Thyroid gland (tissue), 4 donors: ENCODE data around the gene NXF1.

ENCODE experiments used
- POLR2A ChIP-seq, 2 donors: fragments of 450-650 bp; IDR thresholded peaks; one replicate each; pipeline ENCODE4 v1.6.1; 2017; ENCODE audit warnings: antibody characterized with exemption in 2 of 2, mild to moderate bottlenecking in 2 of 2, moderate library complexity in 1 of 2
- TF ChIP-seq, protein P1 (sequence below), 6 experiments: fragments of 200-600 bp in 3 of 6; fragments of 450-650 bp in 3 of 6; sonication (generic) in 3 of 6; IDR thresholded peaks; one replicate each; pipeline ENCODE4 v1.5.1; 2016 to 2019; ENCODE audit warnings: antibody characterized with exemption in 6 of 6, mild to moderate bottlenecking in 2 of 6, inconsistent platforms in 1 of 6, moderate library complexity in 1 of 6

DNA sequence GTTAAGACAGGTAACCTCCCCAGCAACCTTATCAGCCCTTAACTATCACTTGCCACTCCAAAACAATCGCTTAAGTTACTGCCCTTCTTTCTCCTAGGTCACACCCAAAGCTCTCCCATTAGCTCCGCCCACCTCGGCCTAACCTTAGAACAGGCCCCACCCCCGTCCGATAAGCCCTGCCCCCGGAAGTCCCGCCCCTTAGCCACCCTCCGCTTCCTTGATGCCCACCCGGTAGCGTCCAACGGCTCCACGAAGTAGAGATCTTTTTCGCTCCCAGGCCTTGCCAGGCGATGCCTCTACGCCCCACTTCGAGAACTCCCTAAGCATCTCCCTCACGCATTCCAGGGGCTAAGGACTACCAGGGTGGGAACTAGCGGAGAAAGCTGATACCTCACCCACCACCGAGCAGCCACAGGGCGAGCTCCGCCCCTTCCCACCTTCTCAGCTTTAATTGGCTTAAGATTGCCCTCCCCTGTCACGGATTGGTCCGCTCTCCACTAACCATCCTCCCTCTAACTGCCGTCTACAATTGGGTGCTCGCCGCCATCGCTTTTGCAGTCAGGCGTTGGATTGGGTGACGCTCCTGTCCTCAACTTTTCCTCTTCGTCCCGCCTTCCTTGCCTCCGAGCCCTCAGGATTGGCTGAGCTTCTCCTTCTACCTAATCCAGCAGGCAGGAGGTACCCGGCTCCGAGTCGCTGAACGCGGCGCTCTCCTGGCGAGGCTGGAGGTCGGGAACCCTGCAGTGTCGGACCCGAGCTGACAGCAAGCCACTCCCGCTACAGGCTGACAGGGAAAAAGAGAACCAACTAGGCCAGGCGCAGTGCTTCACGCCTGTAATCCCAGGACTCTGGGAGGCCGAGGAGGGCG is 51.3 kb downstream of the NXF1 start, which contains the start of gene ZBTB3:
- TF ChIP-seq, protein P1, sequence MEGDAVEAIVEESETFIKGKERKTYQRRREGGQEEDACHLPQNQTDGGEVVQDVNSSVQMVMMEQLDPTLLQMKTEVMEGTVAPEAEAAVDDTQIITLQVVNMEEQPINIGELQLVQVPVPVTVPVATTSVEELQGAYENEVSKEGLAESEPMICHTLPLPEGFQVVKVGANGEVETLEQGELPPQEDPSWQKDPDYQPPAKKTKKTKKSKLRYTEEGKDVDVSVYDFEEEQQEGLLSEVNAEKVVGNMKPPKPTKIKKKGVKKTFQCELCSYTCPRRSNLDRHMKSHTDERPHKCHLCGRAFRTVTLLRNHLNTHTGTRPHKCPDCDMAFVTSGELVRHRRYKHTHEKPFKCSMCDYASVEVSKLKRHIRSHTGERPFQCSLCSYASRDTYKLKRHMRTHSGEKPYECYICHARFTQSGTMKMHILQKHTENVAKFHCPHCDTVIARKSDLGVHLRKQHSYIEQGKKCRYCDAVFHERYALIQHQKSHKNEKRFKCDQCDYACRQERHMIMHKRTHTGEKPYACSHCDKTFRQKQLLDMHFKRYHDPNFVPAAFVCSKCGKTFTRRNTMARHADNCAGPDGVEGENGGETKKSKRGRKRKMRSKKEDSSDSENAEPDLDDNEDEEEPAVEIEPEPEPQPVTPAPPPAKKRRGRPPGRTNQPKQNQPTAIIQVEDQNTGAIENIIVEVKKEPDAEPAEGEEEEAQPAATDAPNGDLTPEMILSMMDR (IDR thresholded peaks at IDR 0.05): peak in 1 of 6 experiments; percentile 26
- peak; percentile 33 to 89 for TF ChIP-seq POLR2A (IDR thresholded peaks at IDR 0.05)
